Activated naive CD8-positive, alpha-beta T cell treated with anti-CD3 and anti-CD28 coated beads, Interleukin-2, amount 50 U/mL, for 24 hours (primary cell): ENCODE data around the gene DAAM2.

Source experiments
- ATAC-seq: fragments of 150-1000 bp; cut with Tn5 transposase; one replicate; pipeline ENCODE4 v1.10.0; 2021
- DNase-seq: peaks from one replicate; pipeline ENCODE4 v3.0.0; 2021
- H3K27ac Mint-ChIP-seq: one replicate; pipeline ENCODE4 v1.8.0; 2021; ENCODE audit warnings: mild to moderate bottlenecking, mixed read lengths
- H3K27me3 Mint-ChIP-seq: one replicate; pipeline ENCODE4 v1.8.0; 2021; ENCODE audit warnings: mixed read lengths
- H3K36me3 Mint-ChIP-seq: one replicate; pipeline ENCODE4 v1.8.0; 2021; ENCODE audit warnings: low read depth, mixed read lengths
- H3K4me1 Mint-ChIP-seq: one replicate; pipeline ENCODE4 v1.8.0; 2021; ENCODE audit warnings: mixed read lengths
- H3K4me3 Mint-ChIP-seq: one replicate; pipeline ENCODE4 v1.8.0; 2021; ENCODE audit warnings: mild to moderate bottlenecking, moderate library complexity, mixed read lengths
- H3K9me3 Mint-ChIP-seq: one replicate; pipeline ENCODE4 v1.8.0; 2021; ENCODE audit warnings: mixed read lengths

Gene DAAM2

GRCh38 chr6:39931607-39932006 is 139.4 kb downstream of the DAAM2 start:
- Mint-ChIP-seq H3K4me3 (no peak overlapping the region), H3K27me3 (peaks cover 7% of the 10 kb centered on the region), H3K36me3 (no peaks in the 10 kb centered on the region), H3K9me3 (no peaks in the 10 kb centered on the region), H3K27ac (no peak overlapping the region), H3K4me1 (peaks cover 14% of the 10 kb centered on the region)
- DNase-seq, result no peak
- ATAC-seq, result no peak

- Mint-ChIP-seq H3K36me3 (no peaks in the 10 kb centered on the region), H3K27me3 (peaks cover 11% of the 10 kb centered on the region), H3K4me3 (no peak overlapping the region), H3K4me1 (peaks cover 14% of the 10 kb centered on the region), H3K9me3 (no peaks in the 10 kb centered on the region), H3K27ac (no peak overlapping the region)
- no peak for DNase-seq
- no peak for ATAC-seq
These were observed 140.3 kb downstream of the DAAM2 start for GRCh38 chr6:39932386-39932910.

GRCh38 chr6:39933669-39934130 is 141.5 kb downstream of the DAAM2 start:
- Mint-ChIP-seq H3K27ac (peak overlapping the region; percentile 40), H3K9me3 (no peaks in the 10 kb centered on the region), H3K4me3 (peak overlapping the region; percentile 70), H3K27me3 (peaks cover 12% of the 10 kb centered on the region), H3K4me1 (peaks cover 14% of the 10 kb centered on the region), H3K36me3 (no peaks in the 10 kb centered on the region)
- peak; percentile 41 for ATAC-seq
- DNase-seq, result no peak

- Mint-ChIP-seq H3K27me3 (peaks cover 14% of the 10 kb centered on the region), H3K4me3 (peak within 1 kb of the TSS; percentile 70)
- DNase-seq, result peak; percentile 57
These were observed 142.1 kb downstream of the DAAM2 start, which contains the start of gene MOCS1 for GRCh38 chr6:39934131-39934757. Gene MOCS1 (minus strand): TSS chr6:39934462. CDS start chr6:39934417, 45 bp downstream.

GRCh38 chr6:39935241-39935640 is 143.1 kb downstream of the DAAM2 start:
- Mint-ChIP-seq H3K36me3 (no peaks in the 10 kb centered on the region), H3K27me3 (peaks cover 14% of the 10 kb centered on the region), H3K9me3 (no peaks in the 10 kb centered on the region), H3K27ac (no peak overlapping the region), H3K4me3 (no peak overlapping the region), H3K4me1 (peaks cover 14% of the 10 kb centered on the region)
- no peak for DNase-seq
- no peak for ATAC-seq

More at GRCh38 chr6:39934131-39934757, 142.1 kb downstream of the DAAM2 start, which contains the start of gene MOCS1:
- H3K27ac Mint-ChIP-seq, result peak within 1 kb of the TSS; percentile 40
- no peaks in the 10 kb centered on the region for H3K36me3 Mint-ChIP-seq
- peaks cover 14% of the 10 kb centered on the region for H3K4me1 Mint-ChIP-seq
- ATAC-seq, result peak; percentile 91
- no peaks in the 10 kb centered on the region for H3K9me3 Mint-ChIP-seq

- no peak overlapping the region for H3K4me3 Mint-ChIP-seq
- DNase-seq (no peak), ATAC-seq (no peak)
- H3K27ac Mint-ChIP-seq, result no peak overlapping the region
- H3K27me3 Mint-ChIP-seq, result peaks cover 14% of the 10 kb centered on the region
- peaks cover 14% of the 10 kb centered on the region for H3K4me1 Mint-ChIP-seq
- no peaks in the 10 kb centered on the region for H3K36me3 Mint-ChIP-seq
- H3K9me3 Mint-ChIP-seq, result no peaks in the 10 kb centered on the region
These were observed 144.7 kb downstream of the DAAM2 start for GRCh38 chr6:39936857-39937256.

- no peaks in the 10 kb centered on the region for H3K9me3 Mint-ChIP-seq
- H3K27ac Mint-ChIP-seq, result no peak overlapping the region
- no peak overlapping the region for H3K4me3 Mint-ChIP-seq
- peaks cover 14% of the 10 kb centered on the region for H3K4me1 Mint-ChIP-seq
- DNase-seq (no peak), ATAC-seq (no peak)
- no peaks in the 10 kb centered on the region for H3K36me3 Mint-ChIP-seq
- H3K27me3 Mint-ChIP-seq, result peaks cover 14% of the 10 kb centered on the region
These were observed 145.6 kb downstream of the DAAM2 start for GRCh38 chr6:39937686-39938333.

- ATAC-seq (no peak), DNase-seq (no peak)
- Mint-ChIP-seq H3K27ac (no peak overlapping the region), H3K36me3 (no peaks in the 10 kb centered on the region), H3K9me3 (no peaks in the 10 kb centered on the region), H3K27me3 (peaks cover 10% of the 10 kb centered on the region), H3K4me1 (peaks cover 2% of the 10 kb centered on the region), H3K4me3 (no peak overlapping the region)
These were observed 146.8 kb downstream of the DAAM2 start for GRCh38 chr6:39938773-39939654.

- Mint-ChIP-seq H3K27ac (no peak overlapping the region), H3K27me3 (peaks cover 10% of the 10 kb centered on the region), H3K9me3 (no peaks in the 10 kb centered on the region), H3K36me3 (no peaks in the 10 kb centered on the region), H3K4me3 (no peak overlapping the region), H3K4me1 (no peaks in the 10 kb centered on the region)
- ATAC-seq (no peak), DNase-seq (no peak)
These were observed 149.0 kb downstream of the DAAM2 start for GRCh38 chr6:39941138-39941537.

GRCh38 chr6:39941820-39942219 is 149.6 kb downstream of the DAAM2 start:
- no peak overlapping the region for H3K4me3 Mint-ChIP-seq
- no peak for DNase-seq
- H3K27ac Mint-ChIP-seq, result no peak overlapping the region
- no peaks in the 10 kb centered on the region for H3K4me1 Mint-ChIP-seq
- no peak for ATAC-seq
- H3K27me3 Mint-ChIP-seq, result peaks cover 9% of the 10 kb centered on the region
- no peaks in the 10 kb centered on the region for H3K9me3 Mint-ChIP-seq
- no peaks in the 10 kb centered on the region for H3K36me3 Mint-ChIP-seq

- Mint-ChIP-seq H3K36me3 (no peaks in the 10 kb centered on the region), H3K4me3 (no peak overlapping the region), H3K9me3 (no peaks in the 10 kb centered on the region), H3K27ac (no peak overlapping the region), H3K4me1 (no peaks in the 10 kb centered on the region), H3K27me3 (peaks cover 5% of the 10 kb centered on the region)
- no peak for ATAC-seq
- DNase-seq, result no peak
These were observed 150.9 kb downstream of the DAAM2 start for GRCh38 chr6:39942903-39943580.

- H3K9me3 Mint-ChIP-seq, result no peaks in the 10 kb centered on the region
- DNase-seq (no peak), ATAC-seq (no peak)
- H3K4me3 Mint-ChIP-seq, result no peak overlapping the region
- H3K27me3 Mint-ChIP-seq, result peaks cover 3% of the 10 kb centered on the region
- no peak overlapping the region for H3K27ac Mint-ChIP-seq
- no peaks in the 10 kb centered on the region for H3K36me3 Mint-ChIP-seq
- no peaks in the 10 kb centered on the region for H3K4me1 Mint-ChIP-seq
These were observed 153.4 kb downstream of the DAAM2 start for GRCh38 chr6:39945626-39946025.

GRCh38 chr6:39947611-39948068 is 155.5 kb downstream of the DAAM2 start:
- Mint-ChIP-seq H3K4me3 (no peak overlapping the region), H3K27me3 (peaks cover 1% of the 10 kb centered on the region), H3K36me3 (no peaks in the 10 kb centered on the region), H3K9me3 (no peaks in the 10 kb centered on the region), H3K4me1 (no peaks in the 10 kb centered on the region), H3K27ac (no peak overlapping the region)
- ATAC-seq (peak; percentile 15), DNase-seq (no peak)
